Pulmonary artery endothelial cell (primary cell): Measurements from ENCODE around the gene TMEM240. TPM values are rescaled to one million over a fixed set of nuclear protein-coding genes. Genes with fewer than 3 reads are reported as not detected.
"Not testable (repeated sequence)": the region's sequence is repeated elsewhere in the genome, so short reads cannot be mapped to it uniquely, and the experiment has no call there.

Experiments
- DNase-seq: peaks from one replicate; pipeline ENCODE4 v3.0.0-alpha.2; 2011; ENCODE audit warnings: low read depth, low spot score
- total RNA-seq: library from RNA; depleted of rRNA; stranded (reverse); fragments of >200 nt; gene quantifications from 2 replicates; pipeline ENCODE4 v1.2.3, GENCODE V29; 2014

TMEM240 gene
- total RNA-seq, 1 donor from 2014 or later: 3.0 TPM

GRCh38 chr1:1495461-1495975, 44.9 kb downstream of the TMEM240 start:
- DNase-seq: not testable (repeated sequence)

- DNase-seq: not testable (repeated sequence)
These were observed 46.1 kb downstream of the TMEM240 start for GRCh38 chr1:1494311-1494710.

GRCh38 chr1:1491601-1492000, 48.8 kb downstream of the TMEM240 start:
- DNase-seq: no peak

- DNase-seq: no peak
These were observed 49.7 kb downstream of the TMEM240 start for GRCh38 chr1:1490633-1491230.

- no peak for DNase-seq
These were observed 50.6 kb downstream of the TMEM240 start for GRCh38 chr1:1489861-1490260.

- no peak for DNase-seq
These were observed 51.2 kb downstream of the TMEM240 start for GRCh38 chr1:1489231-1489630.

- DNase-seq: no peak
These were observed 52.7 kb downstream of the TMEM240 start for GRCh38 chr1:1487701-1488100.

- DNase-seq: not testable (repeated sequence)
These were observed 54.6 kb downstream of the TMEM240 start for GRCh38 chr1:1485755-1486317.

GRCh38 chr1:1484976-1485750, 55.3 kb downstream of the TMEM240 start:
- DNase-seq: not testable (repeated sequence)

Other genes starting within 250 kb of the TMEM240 start
- 16.2 and 17.4 TPM in 2 replicates for gene ACAP3, start 232.7 kb downstream of the TMEM240 start, total RNA-seq
- 18.1 and 19.9 TPM in 2 replicates for gene PUSL1, start 232.0 kb downstream of the TMEM240 start, total RNA-seq
- 72.4 and 76.0 TPM in 2 replicates for gene INTS11, start 216.0 kb downstream of the TMEM240 start, total RNA-seq
- 12.3 and 14.0 TPM in 2 replicates for gene CPTP, start 215.8 kb downstream of the TMEM240 start, total RNA-seq
- gene TAS1R3, start 209.3 kb downstream of the TMEM240 start, total RNA-seq: 0.13 and 0.25 TPM in 2 replicates
- gene DVL1, start 191.2 kb downstream of the TMEM240 start, total RNA-seq: 57.5 and 60.5 TPM in 2 replicates
- gene MXRA8, start 182.1 kb downstream of the TMEM240 start, total RNA-seq: 0.99 and 2.2 TPM in 2 replicates
- gene AURKAIP1, start 165.4 kb downstream of the TMEM240 start, total RNA-seq: 115 and 129 TPM in 2 replicates
- 96.5 and 105 TPM in 2 replicates for gene CCNL2, start 141.3 kb downstream of the TMEM240 start, total RNA-seq
- gene MRPL20, start 133.3 kb downstream of the TMEM240 start, total RNA-seq: 116 and 132 TPM in 2 replicates
- 0.07 and 0.14 TPM in 2 replicates for gene ANKRD65, start 119.3 kb downstream of the TMEM240 start, total RNA-seq
- gene VWA1, start 104.9 kb downstream of the TMEM240 start, total RNA-seq: 1.6 and 1.7 TPM in 2 replicates
- gene ATAD3C, start 90.9 kb downstream of the TMEM240 start, total RNA-seq: 0.20 TPM in 1 of 2 replicates, not detected in the other
- gene ATAD3B, start 68.9 kb downstream of the TMEM240 start, total RNA-seq: 23.6 and 32.2 TPM in 2 replicates
- gene ATAD3A, start 28.5 kb downstream of the TMEM240 start, total RNA-seq: 64.1 and 64.7 TPM in 2 replicates
- gene SSU72, start 34.2 kb upstream of the TMEM240 start, total RNA-seq: 75.0 and 92.4 TPM in 2 replicates
- 0.14 and 0.33 TPM in 2 replicates for gene FNDC10, start 59.5 kb upstream of the TMEM240 start, total RNA-seq
- gene MIB2, start 74.9 kb upstream of the TMEM240 start, total RNA-seq: 30.7 and 43.6 TPM in 2 replicates
- gene MMP23B, start 91.5 kb upstream of the TMEM240 start, total RNA-seq: 0.33 TPM in 1 of 2 replicates, not detected in the other
- gene CDK11B, start 118.4 kb upstream of the TMEM240 start, total RNA-seq: 10.4 and 15.2 TPM in 2 replicates
- 20.6 and 21.8 TPM in 2 replicates for gene SLC35E2B, start 152.2 kb upstream of the TMEM240 start, total RNA-seq
- 8.1 and 15.9 TPM in 2 replicates for gene CDK11A, start 183.7 kb upstream of the TMEM240 start, total RNA-seq
- 47.3 and 56.7 TPM in 2 replicates for gene NADK, start 237.8 kb upstream of the TMEM240 start, total RNA-seq